ENCODE results near the gene XAB2.

GRCh38 chr19:7670150-7670783 is 40.9 kb upstream of the XAB2 start:
- TF ChIP-seq, protein P1, sequence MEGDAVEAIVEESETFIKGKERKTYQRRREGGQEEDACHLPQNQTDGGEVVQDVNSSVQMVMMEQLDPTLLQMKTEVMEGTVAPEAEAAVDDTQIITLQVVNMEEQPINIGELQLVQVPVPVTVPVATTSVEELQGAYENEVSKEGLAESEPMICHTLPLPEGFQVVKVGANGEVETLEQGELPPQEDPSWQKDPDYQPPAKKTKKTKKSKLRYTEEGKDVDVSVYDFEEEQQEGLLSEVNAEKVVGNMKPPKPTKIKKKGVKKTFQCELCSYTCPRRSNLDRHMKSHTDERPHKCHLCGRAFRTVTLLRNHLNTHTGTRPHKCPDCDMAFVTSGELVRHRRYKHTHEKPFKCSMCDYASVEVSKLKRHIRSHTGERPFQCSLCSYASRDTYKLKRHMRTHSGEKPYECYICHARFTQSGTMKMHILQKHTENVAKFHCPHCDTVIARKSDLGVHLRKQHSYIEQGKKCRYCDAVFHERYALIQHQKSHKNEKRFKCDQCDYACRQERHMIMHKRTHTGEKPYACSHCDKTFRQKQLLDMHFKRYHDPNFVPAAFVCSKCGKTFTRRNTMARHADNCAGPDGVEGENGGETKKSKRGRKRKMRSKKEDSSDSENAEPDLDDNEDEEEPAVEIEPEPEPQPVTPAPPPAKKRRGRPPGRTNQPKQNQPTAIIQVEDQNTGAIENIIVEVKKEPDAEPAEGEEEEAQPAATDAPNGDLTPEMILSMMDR (IDR thresholded peaks at IDR 0.05): no peak
- TF ChIP-seq POLR2A (IDR thresholded peaks at IDR 0.05): no peak
